PC-3 (cell line): Measurements from ENCODE around the gene PELI2.

Source experiments
- EZH2 ChIP-seq: fragments of 300-600 bp; sonication (generic); IDR thresholded peaks from one replicate; pipeline ENCODE4 v1.6.1; 2017; ENCODE audit warnings: antibody characterized with exemption, mild to moderate bottlenecking, low read length; ENCODE audit not compliant: unreplicated experiment
- EZH2phosphoT487 ChIP-seq: fragments of 300-600 bp; sonication (generic); IDR thresholded peaks from 2 replicates; pipeline ENCODE4 v1.6.1; 2018; ENCODE audit warnings: mild to moderate bottlenecking, antibody characterized with exemption, low read length, borderline replicate concordance
- TF ChIP-seq, protein P1 (sequence below): fragments of 300-600 bp; sonication (generic); conservative IDR thresholded peaks from 2 replicates; pipeline ENCODE4 v1.5.1; 2017; ENCODE audit warnings: antibody characterized with exemption, low read depth, mild to moderate bottlenecking, low read length

DNA sequence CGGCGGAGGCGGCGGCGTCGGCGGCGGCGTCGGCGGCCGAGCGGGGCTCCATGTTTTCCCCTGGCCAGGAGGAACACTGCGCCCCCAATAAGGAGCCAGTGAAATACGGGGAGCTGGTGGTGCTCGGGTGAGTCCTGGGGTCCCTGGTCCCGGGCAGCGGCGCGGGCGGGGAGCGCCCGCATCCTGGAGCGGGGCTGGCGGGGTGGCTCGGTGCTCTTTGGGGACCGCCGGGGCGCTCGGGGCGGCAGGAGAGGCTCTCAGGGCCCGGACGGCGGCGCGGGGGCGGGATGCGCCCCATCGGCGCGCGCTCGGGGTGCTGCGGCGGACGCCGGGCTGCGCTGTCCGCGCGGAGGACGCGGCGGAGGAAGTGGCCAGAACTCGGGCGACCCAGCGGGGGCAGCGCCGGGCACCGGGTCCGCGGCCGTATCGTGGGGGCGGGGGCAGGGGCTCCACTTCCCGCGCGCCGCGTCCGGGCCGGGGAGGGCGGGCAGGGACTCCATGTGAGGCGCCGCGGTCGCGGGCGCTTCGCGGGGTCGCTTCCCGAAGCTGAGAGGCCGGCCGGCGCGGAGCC, 485 bp downstream of the PELI2 start:
- TF ChIP-seq, protein P1, sequence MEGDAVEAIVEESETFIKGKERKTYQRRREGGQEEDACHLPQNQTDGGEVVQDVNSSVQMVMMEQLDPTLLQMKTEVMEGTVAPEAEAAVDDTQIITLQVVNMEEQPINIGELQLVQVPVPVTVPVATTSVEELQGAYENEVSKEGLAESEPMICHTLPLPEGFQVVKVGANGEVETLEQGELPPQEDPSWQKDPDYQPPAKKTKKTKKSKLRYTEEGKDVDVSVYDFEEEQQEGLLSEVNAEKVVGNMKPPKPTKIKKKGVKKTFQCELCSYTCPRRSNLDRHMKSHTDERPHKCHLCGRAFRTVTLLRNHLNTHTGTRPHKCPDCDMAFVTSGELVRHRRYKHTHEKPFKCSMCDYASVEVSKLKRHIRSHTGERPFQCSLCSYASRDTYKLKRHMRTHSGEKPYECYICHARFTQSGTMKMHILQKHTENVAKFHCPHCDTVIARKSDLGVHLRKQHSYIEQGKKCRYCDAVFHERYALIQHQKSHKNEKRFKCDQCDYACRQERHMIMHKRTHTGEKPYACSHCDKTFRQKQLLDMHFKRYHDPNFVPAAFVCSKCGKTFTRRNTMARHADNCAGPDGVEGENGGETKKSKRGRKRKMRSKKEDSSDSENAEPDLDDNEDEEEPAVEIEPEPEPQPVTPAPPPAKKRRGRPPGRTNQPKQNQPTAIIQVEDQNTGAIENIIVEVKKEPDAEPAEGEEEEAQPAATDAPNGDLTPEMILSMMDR: no peak
- TF ChIP-seq EZH2phosphoT487: no peak
- TF ChIP-seq EZH2: peak; percentile 98
